HL-60 (cell line): Measurements from ENCODE around the gene LRMDA.

ENCODE experiments used
- DNase-seq, 2 experiments: peaks; one replicate each; pipeline ENCODE4 v3.0.0-alpha.2; 2010 to 2020; ENCODE audit warnings: low read depth in 1 of 2, low spot score in 1 of 2
- H3K27ac ChIP-seq: fragments of 250-450 bp; sonication (Bioruptor Pico); replicated peaks from 2 replicates; pipeline ENCODE4 v1.5.1; 2020; ENCODE audit warnings: mild to moderate bottlenecking, moderate library complexity
- H3K27me3 ChIP-seq: fragments of 250-450 bp; sonication (Bioruptor Pico); 2 replicates; pipeline ENCODE4 v1.5.1; 2021; ENCODE audit warnings: mild to moderate bottlenecking, moderate library complexity; ENCODE audit not compliant: insufficient read depth, poor library complexity, severe bottlenecking
- H3K4me3 ChIP-seq: replicated peaks from 2 replicates; pipeline ENCODE4 v1.5.1; 2011; ENCODE audit warnings: mild to moderate bottlenecking, control low read depth, low read length; ENCODE audit not compliant: insufficient read depth
- CTCF ChIP-seq: IDR thresholded peaks from one replicate; pipeline ENCODE4 v1.5.1; 2011; ENCODE audit warnings: low read length, control low read depth, inconsistent platforms; ENCODE audit not compliant: insufficient read depth
- GABPA ChIP-seq: IDR thresholded peaks from 2 replicates; pipeline ENCODE4 v1.6.1; 2012; ENCODE audit warnings: low read depth
- POLR2AphosphoS5 ChIP-seq: IDR thresholded peaks from 2 replicates; pipeline ENCODE4 v1.6.1; 2012; ENCODE audit warnings: low read depth
- REST ChIP-seq: IDR thresholded peaks from 2 replicates; pipeline ENCODE4 v1.6.1; 2012; ENCODE audit warnings: low read depth; ENCODE audit not compliant: insufficient replicate concordance
- SPI1 ChIP-seq: IDR thresholded peaks from 2 replicates; pipeline ENCODE4 v1.6.1; 2012; ENCODE audit warnings: low read depth, mild to moderate bottlenecking, borderline replicate concordance

LRMDA gene

GRCh38 chr10:76461024-76461423 lies 1029.6 kb downstream of the LRMDA start:
- TF ChIP-seq REST, result no peak
- no peak for TF ChIP-seq CTCF
- TF ChIP-seq SPI1, result no peak
- no peak for TF ChIP-seq POLR2AphosphoS5
- no peak for TF ChIP-seq GABPA
- DNase-seq, result no peak
- no peaks in the 10 kb centered on the region for H3K27me3 ChIP-seq
- no peak overlapping the region for H3K4me3 ChIP-seq
- no peak overlapping the region for H3K27ac ChIP-seq

- no peak for DNase-seq
- no peak overlapping the region for H3K27ac ChIP-seq
- H3K4me3 ChIP-seq, result no peak overlapping the region
- H3K27me3 ChIP-seq, result no peaks in the 10 kb centered on the region
- TF ChIP-seq POLR2AphosphoS5 (no peak), CTCF (no peak), REST (no peak), GABPA (no peak), SPI1 (no peak)
Measured at GRCh38 chr10:76463111-76463510, 1031.7 kb downstream of the LRMDA start.

GRCh38 chr10:76466836-76467503 lies 1035.5 kb downstream of the LRMDA start:
- no peak for DNase-seq
- Histone ChIP-seq H3K4me3 (no peak overlapping the region), H3K27me3 (peaks cover 2% of the 10 kb centered on the region), H3K27ac (no peak overlapping the region)
- TF ChIP-seq POLR2AphosphoS5 (no peak), GABPA (no peak), SPI1 (no peak), REST (no peak), CTCF (no peak)
